SK-N-MC (cell line): ENCODE measurements around the gene CLEC7A.

Experiments used
- DNase-seq: peaks from one replicate; pipeline ENCODE4 v3.0.0-alpha.2; 2011; ENCODE audit warnings: low read depth, low spot score
- H3K27ac ChIP-seq: fragments of 200-600 bp; sonication (generic); 2 replicates; pipeline ENCODE4 v1.5.1; 2016; ENCODE audit warnings: mixed run types
- H3K36me3 ChIP-seq: fragments of 200-600 bp; sonication (generic); 2 replicates; pipeline ENCODE4 v1.6.1; 2017; ENCODE audit warnings: antibody characterized with exemption, low read length, mixed read lengths; ENCODE audit not compliant: insufficient read depth
- H3K4me3 ChIP-seq: fragments of 200-600 bp; sonication (generic); 2 replicates; pipeline ENCODE4 v1.5.1; 2016
- H3K9ac ChIP-seq: fragments of 200-600 bp; sonication (generic); 2 replicates; pipeline ENCODE4 v1.8.0; 2017; ENCODE audit warnings: mixed run types, mixed read lengths; ENCODE audit not compliant: insufficient read length
- H3K9me3 ChIP-seq: fragments of 200-600 bp; sonication (generic); 2 replicates; pipeline ENCODE4 v1.6.1; 2017; ENCODE audit warnings: low read depth, mild to moderate bottlenecking, antibody characterized with exemption, low read length, moderate library complexity, mixed read lengths
- EZH2 ChIP-seq: fragments of 200-600 bp; sonication (generic); IDR thresholded peaks from one replicate; pipeline ENCODE4 v1.6.1; 2017; ENCODE audit warnings: antibody characterized with exemption
- FOXP2 ChIP-seq: optimal IDR thresholded peaks from 2 replicates; pipeline ENCODE3; 2011; ENCODE audit warnings: mild to moderate bottlenecking, moderate library complexity; ENCODE audit not compliant: insufficient read depth; ENCODE audit errors: extremely low read length, control extremely low read depth
- POLR2AphosphoS5 ChIP-seq: IDR thresholded peaks from 2 replicates; pipeline ENCODE4 v1.6.1; 2012; ENCODE audit warnings: mild to moderate bottlenecking, low read depth, low read length, borderline replicate concordance

CLEC7A gene

DNA sequence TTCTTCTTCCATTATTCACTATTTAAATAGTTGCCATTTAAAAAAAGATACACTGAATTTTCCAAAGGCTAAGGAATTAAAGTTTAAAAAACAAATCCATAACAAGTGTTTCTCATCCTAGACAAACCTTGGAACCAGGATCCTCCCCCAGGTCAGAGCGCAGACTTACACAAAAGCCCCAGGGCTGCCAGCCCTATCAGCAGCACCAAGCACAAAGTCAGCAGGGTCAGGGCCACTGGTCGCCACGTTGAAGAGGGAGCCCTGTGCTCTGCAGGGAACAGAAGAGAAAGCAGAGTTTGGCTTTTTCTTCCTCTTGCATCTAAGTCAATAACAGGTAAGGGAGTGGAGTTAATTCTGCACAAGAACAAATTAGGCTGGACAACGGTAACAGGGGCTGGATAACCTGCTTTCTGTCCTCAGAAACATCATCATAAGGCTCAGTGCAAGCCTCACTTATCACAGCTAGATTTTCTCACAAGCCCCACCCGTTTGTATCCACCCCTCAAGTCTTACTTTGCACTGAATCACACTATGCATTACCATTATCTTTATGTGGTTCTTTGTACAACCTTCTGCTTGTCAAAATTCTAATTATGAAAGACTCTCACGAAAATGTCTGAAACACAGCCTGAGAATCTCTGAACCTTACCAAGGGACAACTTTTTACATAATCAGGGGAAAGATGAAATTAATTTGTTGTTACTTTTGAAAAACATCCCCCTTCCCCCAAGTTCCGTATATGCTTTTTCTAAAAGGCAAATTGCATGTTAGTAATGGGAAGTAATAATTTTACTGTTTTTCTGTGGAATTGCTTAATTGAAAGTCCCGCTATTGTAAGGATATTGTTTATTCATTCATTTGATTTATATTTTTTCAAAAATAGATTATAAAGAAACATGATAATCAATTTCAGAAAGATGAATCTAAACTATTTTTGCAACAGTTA, 40.8 kb downstream of the CLEC7A start:
- H3K4me3 ChIP-seq: no peak overlapping the region
- H3K9me3 ChIP-seq: no peaks in the 10 kb centered on the region
- no peak for TF ChIP-seq POLR2AphosphoS5
- no peak for TF ChIP-seq EZH2
- no peak for TF ChIP-seq FOXP2
- H3K27ac ChIP-seq: no peak overlapping the region
- H3K9ac ChIP-seq: no peak overlapping the region
- DNase-seq: no peak
- H3K36me3 ChIP-seq: no peaks in the 10 kb centered on the region

DNA sequence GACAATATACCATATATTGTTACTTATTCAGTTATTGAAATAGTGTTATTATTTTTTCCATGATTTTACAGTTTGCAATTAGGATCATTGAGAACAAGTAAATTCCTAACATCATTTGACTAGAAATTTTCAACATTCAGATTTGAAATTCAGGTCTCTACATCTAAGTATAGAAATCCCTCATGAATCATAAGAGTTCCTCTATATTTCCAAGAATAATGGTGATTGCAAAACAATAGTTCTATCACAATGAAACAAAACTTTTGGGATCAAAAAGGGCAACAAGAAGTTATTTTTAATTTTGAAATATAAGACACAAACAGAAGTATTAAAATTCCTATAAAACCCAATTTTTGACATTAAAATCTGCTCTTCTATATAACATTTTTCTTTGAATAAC, 42.0 kb downstream of the CLEC7A start:
- Histone ChIP-seq H3K27ac (no peak overlapping the region), H3K9ac (no peak overlapping the region), H3K36me3 (no peaks in the 10 kb centered on the region), H3K9me3 (no peaks in the 10 kb centered on the region), H3K4me3 (no peak overlapping the region)
- DNase-seq: no peak
- no peak for TF ChIP-seq EZH2
- TF ChIP-seq POLR2AphosphoS5: no peak

GRCh38 chr12:10086387-10086786, 43.6 kb downstream of the CLEC7A start:
- Histone ChIP-seq H3K9ac (no peak overlapping the region), H3K27ac (no peak overlapping the region), H3K4me3 (no peak overlapping the region), H3K36me3 (no peaks in the 10 kb centered on the region), H3K9me3 (no peaks in the 10 kb centered on the region)
- DNase-seq: no peak
- TF ChIP-seq POLR2AphosphoS5: no peak
- TF ChIP-seq EZH2: no peak
- TF ChIP-seq FOXP2: no peak

- DNase-seq: no peak
- no peak for TF ChIP-seq POLR2AphosphoS5
- no peak for TF ChIP-seq EZH2
- no peak for TF ChIP-seq FOXP2
- Histone ChIP-seq H3K9ac (no peak overlapping the region), H3K4me3 (no peak overlapping the region), H3K9me3 (no peaks in the 10 kb centered on the region), H3K27ac (no peak overlapping the region), H3K36me3 (no peaks in the 10 kb centered on the region)
These were observed 45.3 kb downstream of the CLEC7A start for GRCh38 chr12:10084733-10085132.

DNA sequence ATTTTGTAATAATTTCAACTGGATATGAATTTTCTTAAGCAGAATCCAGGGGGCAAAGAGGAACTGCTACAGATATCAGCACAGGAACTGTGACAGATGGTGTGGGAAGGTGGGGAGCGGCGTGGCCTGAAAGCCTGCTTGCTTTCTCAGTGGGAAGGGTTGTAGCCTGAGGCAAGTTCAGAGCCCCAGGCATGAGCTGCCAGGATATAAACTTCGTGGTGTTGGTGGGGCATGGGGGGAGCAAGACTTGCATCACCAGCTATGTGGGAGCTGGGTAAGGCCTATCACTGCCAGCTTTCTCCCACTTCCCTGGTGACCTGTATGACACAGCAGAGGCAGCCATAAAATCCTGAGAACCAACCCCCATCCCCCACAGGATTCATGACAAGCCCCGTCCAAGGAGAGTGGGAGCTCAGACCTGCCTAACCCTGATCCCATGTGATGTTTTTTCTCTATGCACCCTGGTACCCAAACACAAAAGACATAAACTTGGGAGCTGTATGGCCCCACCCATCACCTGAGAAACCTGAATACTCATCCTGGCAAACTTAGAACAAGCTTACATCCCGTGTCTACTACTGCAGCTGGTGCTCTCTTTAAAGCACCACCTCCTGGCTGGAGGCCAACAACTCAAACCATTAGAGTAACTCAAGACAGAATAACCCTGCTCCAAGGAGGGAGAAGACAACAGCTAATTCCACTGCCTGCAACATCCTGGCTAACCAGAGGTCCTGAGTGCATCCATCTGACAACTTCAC, 47.7 kb downstream of the CLEC7A start:
- no peak for TF ChIP-seq POLR2AphosphoS5
- no peak for TF ChIP-seq FOXP2
- TF ChIP-seq EZH2: no peak
- no peaks in the 10 kb centered on the region for H3K36me3 ChIP-seq
- no peak for DNase-seq
- H3K9me3 ChIP-seq: no peaks in the 10 kb centered on the region
- H3K27ac ChIP-seq: no peak overlapping the region
- no peak overlapping the region for H3K9ac ChIP-seq
- H3K4me3 ChIP-seq: no peak overlapping the region

DNA sequence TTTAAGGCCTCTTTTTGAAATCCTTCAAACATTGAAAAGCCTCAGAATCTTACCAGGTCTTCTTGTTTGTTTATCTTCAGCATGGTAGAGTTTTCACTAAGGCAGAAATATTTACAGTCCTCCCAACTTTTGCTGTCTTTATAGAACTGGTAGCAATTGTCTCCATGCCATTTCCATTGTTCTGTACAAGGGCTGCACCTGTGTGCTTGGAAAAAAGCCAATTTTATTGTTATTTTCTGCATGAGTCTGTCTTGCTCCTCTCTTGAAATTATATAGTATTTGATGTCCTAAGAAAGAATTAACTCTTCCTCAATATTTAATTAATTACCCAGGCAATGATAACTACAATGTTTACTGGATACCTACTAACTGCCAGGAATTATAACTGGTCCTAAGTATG, 54.5 kb downstream of the CLEC7A start:
- Histone ChIP-seq H3K9me3 (no peaks in the 10 kb centered on the region), H3K27ac (no peak overlapping the region), H3K36me3 (no peaks in the 10 kb centered on the region), H3K4me3 (no peak overlapping the region), H3K9ac (no peak overlapping the region)
- no peak for TF ChIP-seq EZH2
- TF ChIP-seq POLR2AphosphoS5: no peak
- no peak for TF ChIP-seq FOXP2
- no peak for DNase-seq

DNA sequence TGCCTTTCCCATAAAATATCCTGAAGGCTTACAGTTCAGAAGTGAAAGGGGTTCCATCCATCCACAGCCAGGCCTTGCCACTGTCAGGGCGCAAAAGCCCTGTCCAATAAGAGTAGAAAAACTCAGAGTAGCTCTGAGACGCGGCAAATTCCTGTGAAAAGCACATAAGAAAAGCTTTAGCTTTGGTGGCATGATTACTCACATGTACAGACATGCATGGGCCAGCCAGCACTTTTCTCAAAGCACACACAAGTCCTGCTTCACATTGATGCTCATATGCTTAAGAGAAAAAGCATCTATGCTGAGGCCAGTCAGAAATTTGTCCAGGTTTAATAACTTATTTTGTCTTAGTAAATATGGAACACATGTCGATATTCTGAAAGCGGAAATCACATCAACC, 56.7 kb downstream of the CLEC7A start:
- no peak for DNase-seq
- H3K4me3 ChIP-seq: no peak overlapping the region
- no peaks in the 10 kb centered on the region for H3K36me3 ChIP-seq
- no peak for TF ChIP-seq EZH2
- no peak for TF ChIP-seq POLR2AphosphoS5
- no peak for TF ChIP-seq FOXP2
- H3K9me3 ChIP-seq: no peaks in the 10 kb centered on the region
- no peak overlapping the region for H3K9ac ChIP-seq
- no peak overlapping the region for H3K27ac ChIP-seq

GRCh38 chr12:10072131-10072530, 57.9 kb downstream of the CLEC7A start:
- H3K9ac ChIP-seq: no peak overlapping the region
- H3K36me3 ChIP-seq: no peaks in the 10 kb centered on the region
- TF ChIP-seq POLR2AphosphoS5 (no peak), EZH2 (no peak), FOXP2 (no peak)
- H3K9me3 ChIP-seq: no peaks in the 10 kb centered on the region
- DNase-seq: no peak
- H3K27ac ChIP-seq: no peak overlapping the region
- no peak overlapping the region for H3K4me3 ChIP-seq
